Activated CD8-positive, alpha-beta T cell treated with anti-CD3 and anti-CD28 coated beads for 36 hours (primary cell): Measurements from ENCODE around the gene YY1. TPM values are rescaled to one million over a fixed set of nuclear protein-coding genes. Genes with fewer than 3 reads are reported as not detected.
"Not testable (repeated sequence)": the region's sequence is repeated elsewhere in the genome, so short reads cannot be mapped to it uniquely, and the experiment has no call there.

Source experiments
- ATAC-seq: fragments of 200-7000 bp; cut with Tn5 transposase; one replicate; pipeline ENCODE4 v1.10.0; 2021; ENCODE audit warnings: mild to moderate bottlenecking, moderate library complexity
- CTCF ChIA-PET: fragments of 350-600 bp; sonication (Branson Sonifier 250); formaldehyde crosslinking; loops from one replicate; lab custom pipeline; 2021; ENCODE audit warnings: antibody characterized with exemption; lab: Charles Lee
- POLR2A ChIA-PET: fragments of 350-600 bp; sonication (Branson Sonifier 250); formaldehyde crosslinking; loops from one replicate; lab custom pipeline; 2021; ENCODE audit warnings: antibody characterized with exemption; lab: Charles Lee
- DNase-seq: peaks from one replicate; pipeline ENCODE4 v3.0.0-alpha.2; 2020
- H3K27ac Mint-ChIP-seq: one replicate; pipeline ENCODE4 v1.8.0; 2021; ENCODE audit warnings: mild to moderate bottlenecking, mixed read lengths
- H3K27me3 Mint-ChIP-seq: one replicate; pipeline ENCODE4 v1.8.0; 2021; ENCODE audit warnings: mixed read lengths
- H3K36me3 Mint-ChIP-seq: one replicate; pipeline ENCODE4 v1.8.0; 2021; ENCODE audit warnings: low read depth, mixed read lengths
- H3K4me1 Mint-ChIP-seq: one replicate; pipeline ENCODE4 v1.8.0; 2021; ENCODE audit warnings: low read depth, mixed read lengths
- H3K4me3 Mint-ChIP-seq: one replicate; pipeline ENCODE4 v1.8.0; 2021; ENCODE audit warnings: mild to moderate bottlenecking, moderate library complexity, mixed read lengths
- H3K9me3 Mint-ChIP-seq: one replicate; pipeline ENCODE4 v1.8.0; 2021; ENCODE audit warnings: mixed read lengths
- CTCF ChIP-seq: fragments of 200-600 bp; IDR thresholded peaks from one replicate; pipeline ENCODE4 v1.8.0; 2022; ENCODE audit warnings: antibody characterized with exemption, mild to moderate bottlenecking
- intact Hi-C: fragments of 100-400 bp; cut with micrococcal nuclease; formaldehyde crosslinking; loops from one replicate; pipeline ENCODE4 v1.10.0; 2022
- total RNA-seq, 2 experiments: library from RNA; stranded (reverse); gene quantifications; one replicate each; pipeline ENCODE4 v1.2.3, GENCODE V29; 2021

The YY1 gene
- total RNA-seq, 2 experiments from 2014 or later, result 105 TPM

DNA sequence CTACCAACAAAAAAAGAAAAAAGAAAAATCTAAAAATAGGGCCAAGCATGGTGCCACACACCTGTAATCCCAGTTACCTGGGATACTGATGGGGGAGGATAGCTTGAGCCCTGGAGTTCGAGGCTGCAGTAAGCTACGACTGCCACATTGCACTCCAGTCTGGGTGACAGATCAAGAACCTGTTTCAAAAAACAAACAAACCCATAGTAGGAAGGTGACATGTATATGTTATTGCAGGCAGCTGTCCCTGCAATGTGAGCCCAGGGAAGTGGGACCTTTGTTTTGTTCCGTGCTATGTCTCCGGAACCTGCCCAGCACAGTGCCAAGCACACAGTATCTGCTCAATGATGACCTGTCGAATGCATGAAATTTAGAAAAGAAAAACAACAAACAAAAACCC is 37.2 kb upstream of the YY1 start:
- POLR2A ChIA-PET, result no interaction called here
- CTCF ChIA-PET, result interaction anchor here (1.7 kb wide), 1 partner anchor 8 kb away, joined by 7 read pairs; no protein-coding TSS in a partner anchor
- intact Hi-C loops, result no loop called here

DNA sequence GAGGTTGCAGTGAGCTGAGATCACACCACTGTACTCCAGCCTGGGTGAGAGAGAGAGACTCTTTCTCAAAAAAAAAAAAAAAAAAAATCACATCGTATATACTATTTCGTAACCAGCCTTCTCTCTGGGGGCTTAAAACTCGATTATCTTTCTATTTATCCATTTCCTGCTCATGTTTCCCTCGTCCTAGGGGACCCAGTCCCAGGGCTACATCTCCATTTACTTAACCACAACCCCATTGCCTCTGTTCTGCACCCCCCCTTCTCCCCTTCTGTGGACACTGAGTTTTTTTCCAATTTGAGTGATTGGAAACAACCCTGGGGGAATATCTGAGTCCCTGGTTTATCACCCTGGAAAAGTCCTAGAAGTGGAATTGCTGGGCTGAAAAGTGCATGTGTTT is 36.2 kb upstream of the YY1 start:
- ChIA-PET CTCF (interaction anchor here (0.6 to 4.6 kb wide), 2 partner anchors 10 to 55 kb away, joined by 3 to 37 read pairs; no protein-coding TSS in a partner anchor), POLR2A (interaction anchor here (1.0 to 1.4 kb wide), 2 partner anchors 10 to 154 kb away, joined by 3 read pairs; no protein-coding TSS in a partner anchor)
- Mint-ChIP-seq H3K27me3 (no peaks in the 10 kb centered on the region), H3K9me3 (no peaks in the 10 kb centered on the region), H3K27ac (no peak overlapping the region), H3K4me3 (no peak overlapping the region), H3K36me3 (no peaks in the 10 kb centered on the region), H3K4me1 (no peaks in the 10 kb centered on the region)
- no peak for ATAC-seq
- no peak for DNase-seq
- intact Hi-C loops, result no loop called here
- TF ChIP-seq CTCF, result no peak

More for the DNA sequence above, 37.2 kb upstream of the YY1 start:
- H3K27me3 Mint-ChIP-seq, result no peaks in the 10 kb centered on the region
- no peak overlapping the region for H3K4me3 Mint-ChIP-seq
- no peak for TF ChIP-seq CTCF
- ATAC-seq, result no peak
- no peaks in the 10 kb centered on the region for H3K4me1 Mint-ChIP-seq
- H3K9me3 Mint-ChIP-seq, result no peaks in the 10 kb centered on the region
- H3K36me3 Mint-ChIP-seq, result no peaks in the 10 kb centered on the region
- no peak overlapping the region for H3K27ac Mint-ChIP-seq
- no peak for DNase-seq

DNA sequence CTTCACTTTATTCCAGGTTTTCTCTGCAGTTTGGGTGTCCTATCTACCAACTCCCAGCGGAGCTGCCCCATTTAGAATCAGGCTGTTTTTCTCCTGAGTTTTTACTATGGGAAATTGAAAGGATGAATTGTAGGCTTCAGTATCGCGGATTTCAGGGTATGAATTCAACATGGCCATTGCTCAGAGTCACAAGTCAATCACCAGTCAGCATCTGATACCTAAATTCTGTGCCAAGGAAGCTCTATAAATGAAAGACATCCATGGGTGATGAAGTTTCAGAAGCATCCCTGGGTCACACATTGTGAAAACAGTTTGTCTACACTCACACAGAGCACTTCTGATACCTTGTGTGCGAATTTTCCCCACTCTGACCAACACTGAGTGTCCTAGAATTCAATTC is 35.8 kb upstream of the YY1 start:
- no peaks in the 10 kb centered on the region for H3K4me1 Mint-ChIP-seq
- no peaks in the 10 kb centered on the region for H3K27me3 Mint-ChIP-seq
- ChIA-PET CTCF (interaction anchor here (0.6 to 4.6 kb wide), 2 partner anchors 10 to 54 kb away, joined by 3 to 37 read pairs; no protein-coding TSS in a partner anchor), POLR2A (interaction anchor here (0.8 to 1.4 kb wide), 5 partner anchors 9 to 155 kb away, joined by 3 read pairs; no protein-coding TSS in a partner anchor)
- ATAC-seq, result no peak
- no peak for TF ChIP-seq CTCF
- no peak overlapping the region for H3K4me3 Mint-ChIP-seq
- no peaks in the 10 kb centered on the region for H3K36me3 Mint-ChIP-seq
- H3K9me3 Mint-ChIP-seq, result no peaks in the 10 kb centered on the region
- intact Hi-C loops, result no loop called here
- H3K27ac Mint-ChIP-seq, result no peak overlapping the region
- DNase-seq, result no peak

DNA sequence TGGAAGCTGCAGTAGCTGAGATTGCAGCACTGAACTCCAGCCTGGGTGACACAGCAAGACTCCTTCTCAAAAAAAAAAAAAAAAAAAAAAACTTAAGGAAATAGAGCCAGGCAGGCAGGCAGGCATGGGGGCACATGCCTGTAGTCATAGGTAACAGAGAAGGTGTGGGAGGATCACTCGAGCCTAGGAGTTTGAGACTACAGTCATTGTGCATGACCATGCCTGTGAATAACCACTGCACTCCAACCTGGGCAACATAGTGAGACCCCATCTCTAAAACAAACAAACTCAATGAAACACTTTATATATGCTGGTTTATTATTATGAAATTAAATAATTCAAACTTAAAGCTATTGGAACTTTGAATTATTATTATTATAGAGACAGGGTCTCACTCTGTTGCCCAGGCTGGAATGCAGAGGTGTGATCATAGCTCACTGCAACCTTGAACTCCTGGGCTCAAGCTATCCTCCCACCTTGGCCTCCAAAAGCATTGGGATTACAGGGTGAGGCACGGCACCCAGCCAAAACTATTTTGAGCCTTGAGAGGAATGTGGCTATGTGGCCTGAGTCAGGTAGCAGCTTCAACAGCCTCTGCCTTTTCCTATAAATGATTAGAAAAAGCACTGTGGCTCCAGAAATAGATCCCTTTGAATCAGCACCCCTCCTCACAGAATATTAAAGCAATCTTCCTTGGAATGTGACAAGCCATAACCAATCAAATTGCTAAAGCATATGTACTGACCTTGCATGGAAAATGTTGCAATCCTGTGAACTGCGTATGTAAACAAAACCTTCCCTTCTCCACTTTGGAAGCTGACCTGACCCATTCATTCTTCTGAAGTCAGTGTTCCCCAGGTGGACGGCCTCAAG is 34.7 kb upstream of the YY1 start:
- Mint-ChIP-seq H3K27ac (no peak overlapping the region), H3K9me3 (no peaks in the 10 kb centered on the region), H3K4me3 (no peak overlapping the region), H3K36me3 (no peaks in the 10 kb centered on the region), H3K4me1 (no peaks in the 10 kb centered on the region), H3K27me3 (no peaks in the 10 kb centered on the region)
- TF ChIP-seq CTCF, result no peak
- intact Hi-C loops, result no loop called here
- no peak for ATAC-seq
- no peak for DNase-seq
- POLR2A ChIA-PET, result interaction anchor here (0.8 to 1.4 kb wide), 4 partner anchors 10 to 20 kb away, joined by 3 read pairs; no protein-coding TSS in a partner anchor
- CTCF ChIA-PET, result interaction anchor here (1.0 to 4.6 kb wide), 2 partner anchors 11 to 28 kb away, joined by 4 to 37 read pairs; no protein-coding TSS in a partner anchor

DNA sequence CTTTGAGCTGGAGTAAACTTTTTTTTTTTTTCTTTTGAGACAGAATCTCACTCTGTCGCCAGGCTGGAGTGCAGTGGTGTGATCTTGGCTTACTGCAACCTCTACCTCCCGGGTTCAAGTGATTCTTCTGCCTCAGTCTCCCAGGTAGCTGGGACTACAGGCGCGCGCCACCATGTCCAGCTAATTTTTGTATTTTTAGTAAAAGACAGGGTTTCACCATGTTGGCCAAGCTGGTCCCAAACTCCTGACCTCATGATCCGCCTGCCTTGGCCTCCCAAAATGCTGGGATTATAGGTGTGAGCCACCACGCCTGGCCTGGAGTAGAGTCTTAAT is 34.1 kb upstream of the YY1 start:
- H3K4me1 Mint-ChIP-seq, ATAC-seq, H3K9me3 Mint-ChIP-seq, intact Hi-C loops, H3K4me3 Mint-ChIP-seq, H3K36me3 Mint-ChIP-seq, DNase-seq, POLR2A ChIA-PET, H3K27me3 Mint-ChIP-seq, H3K27ac Mint-ChIP-seq: not testable (repeated sequence)
- CTCF ChIA-PET, result interaction anchor here (1.0 to 4.6 kb wide), 2 partner anchors 12 to 28 kb away, joined by 4 to 37 read pairs; no protein-coding TSS in a partner anchor

- H3K9me3 Mint-ChIP-seq, H3K27me3 Mint-ChIP-seq, POLR2A ChIA-PET, H3K27ac Mint-ChIP-seq, H3K4me3 Mint-ChIP-seq, H3K36me3 Mint-ChIP-seq, intact Hi-C loops, ATAC-seq, H3K4me1 Mint-ChIP-seq: not testable (repeated sequence)
- CTCF ChIA-PET, result interaction anchor here (1.1 kb wide), 1 partner anchor 15 kb away, joined by 4 read pairs; no protein-coding TSS in a partner anchor
- peak; percentile 35 for DNase-seq
These were observed 31.4 kb upstream of the YY1 start for GRCh38 chr14:100207588-100207987.

DNA sequence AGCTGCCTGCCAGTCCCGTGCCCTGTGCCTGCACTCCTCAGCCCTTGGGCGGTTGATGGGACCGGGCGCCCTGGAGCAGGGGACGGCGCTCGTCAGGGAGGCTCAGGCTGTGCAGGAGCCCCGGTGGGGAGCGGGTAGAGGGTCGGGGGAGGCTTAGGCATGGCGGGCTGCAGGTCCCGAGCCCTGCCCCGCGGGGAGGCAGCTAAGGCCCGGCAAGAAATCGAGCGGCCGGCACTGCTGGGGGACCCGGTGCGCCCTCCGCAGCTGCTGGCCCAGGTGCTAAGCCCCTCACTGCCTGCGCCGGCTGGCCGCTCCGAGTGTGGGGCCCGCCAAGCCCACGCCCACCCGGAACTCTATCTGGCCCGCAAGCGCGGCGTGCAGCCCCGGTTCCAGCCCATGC is 30.8 kb upstream of the YY1 start:
- H3K27me3 Mint-ChIP-seq, POLR2A ChIA-PET, intact Hi-C loops, DNase-seq, H3K36me3 Mint-ChIP-seq, ATAC-seq, H3K9me3 Mint-ChIP-seq, H3K4me3 Mint-ChIP-seq, H3K27ac Mint-ChIP-seq: not testable (repeated sequence)
- CTCF ChIA-PET, result interaction anchor here (1.1 kb wide), 1 partner anchor 15 kb away, joined by 4 read pairs; no protein-coding TSS in a partner anchor
- H3K4me1 Mint-ChIP-seq, result peaks cover 13% of the 10 kb centered on the region
